ENCODE results near the gene ACTR8.

- no peak for TF ChIP-seq CTCF (conservative IDR thresholded peaks at IDR 0.05; ENCODE audit: low read length)
- no peak for TF ChIP-seq EZH2phosphoT487 (IDR thresholded peaks at IDR 0.05; ENCODE audit: borderline replicate concordance, low read depth, low read length)
Measured at GRCh38 chr3:53846134-53846850, 35.7 kb downstream of the ACTR8 start, which contains the start of the genes CHDH and IL17RB.
